ENCODE data around the gene CUL4A. TPM values are rescaled to one million over a fixed set of nuclear protein-coding genes. Genes with fewer than 3 reads are reported as not detected.

CUL4A gene
- total and polyA plus RNA-seq, 9 of the 15 experiments (the other 6 are each of a cell fraction or from before 2014, with no cell fraction given) = 21.1 to 92.0 (median 63.2) TPM

- TF ChIP-seq ZNF511 (CRISPR knock-in tag; IDR thresholded peaks at IDR 0.05) = no peak
- no peak for TF ChIP-seq DDX20 (tag; IDR thresholded peaks at IDR 0.05; ENCODE audit: low read depth)
Observed at GRCh38 chr13:113182046-113182445, 27.4 kb upstream of the CUL4A start (continued).

- no peak overlapping the region for H2AFZ ChIP-seq (ENCODE audit: low read depth, low read length)
- in situ Hi-C loops (cut with MboI) (no loop called here), intact Hi-C loops (cut with micrococcal nuclease) (no loop called here)
- no peaks in the 10 kb centered on the region for H3K27me3 ChIP-seq (ENCODE audit: control insufficient read depth in 2 of 2, insufficient read depth in 2 of 2, low read length in 2 of 2)
- POLR2A ChIA-PET = interaction anchor here (0.7 kb wide), 1 partner anchor 15 kb away, joined by 3 read pairs; no protein-coding TSS in a partner anchor
- H3K4me2 ChIP-seq (ENCODE audit: insufficient read depth, low read length) = no peak overlapping the region
- peaks cover 3% of the 10 kb centered on the region for H3K9me1 ChIP-seq (ENCODE audit: control insufficient read depth, insufficient read depth, low read length)
- CTCF ChIA-PET (ENCODE audit: low intra/inter-chr PET ratio) = no interaction called here
- no peak for DNase-seq (ENCODE audit: extremely low read depth in 1 of 4, low spot score in 3 of 4)
- peaks cover 97% of the 10 kb centered on the region for H3K36me3 ChIP-seq (ENCODE audit: control insufficient read depth, insufficient read depth, low read length)
- ATAC-seq = no peak
- H3K9me3 ChIP-seq (replicated peaks; ENCODE audit: control insufficient read depth, insufficient read depth, low read depth, low read length) = no peaks in the 10 kb centered on the region
- no TSS peak for BruUV-seq (replicated peaks)
- WGBS (ENCODE audit: insufficient coverage, low coverage, missing lambda C conversion rate) = 94% methylated on average over 9 of the region's 14 CpGs
- no peak overlapping the region for H3K9ac ChIP-seq (ENCODE audit: insufficient read depth in 1 of 2, low read depth in 2 of 2, low read length in 2 of 2)
- no peak overlapping the region for H3K4me3 ChIP-seq
- no peak for FAIRE-seq
- peaks cover 0 to 8% of the 10 kb centered on the region in 2 experiments; a peak in 3 of 5 replicates for H3K4me1 ChIP-seq (replicated peaks in 1 of 2; ENCODE audit: control insufficient read depth in 2 of 2, insufficient read depth in 2 of 2, low read length in 2 of 2)
- no peak overlapping the region for H3K27ac ChIP-seq (ENCODE audit: extremely low read depth, low read depth, low read length)
- peaks cover 9% of the 10 kb centered on the region; the same call in 2 of the 3 replicates for H3K79me2 ChIP-seq (ENCODE audit: control insufficient read depth, insufficient read depth, low read length)
- H4K20me1 ChIP-seq (replicated peaks; ENCODE audit: control insufficient read depth, insufficient read depth, low read length) = peaks cover 7% of the 10 kb centered on the region
- TF ChIP-seq HMG20B (CRISPR knock-in tag; IDR thresholded peaks at IDR 0.05) (no peak), PHB2 (IDR thresholded peaks at IDR 0.05; ENCODE audit: low read depth) (no peak), ZNF134 (CRISPR knock-in tag; conservative IDR thresholded peaks at IDR 0.05) (no peak), SRSF7 (optimal IDR thresholded peaks at IDR 0.05; ENCODE audit: low read depth, low read length) (no peak), CBX5 (IDR thresholded peaks at IDR 0.05; ENCODE audit: borderline replicate concordance, low read depth) (no peak), E2F5 (CRISPR knock-in tag; IDR thresholded peaks at IDR 0.05) (no peak), POLR2G (IDR thresholded peaks at IDR 0.05; ENCODE audit: low read depth, low read length) (no peak), THAP12 (CRISPR knock-in tag; IDR thresholded peaks at IDR 0.05) (no peak), PYGO2 (tag; IDR thresholded peaks at IDR 0.05) (no peak), KDM2B (CRISPR knock-in tag; IDR thresholded peaks at IDR 0.05) (no peak), NRF1 (conservative IDR thresholded peaks at IDR 0.05 in 1 of 2, IDR thresholded peaks at IDR 0.05 in 1 of 2) (no peak), HES1 (IDR thresholded peaks at IDR 0.05; ENCODE audit: low read depth) (no peak), GABPA (tag; conservative IDR thresholded peaks at IDR 0.05; ENCODE audit: low read depth) (no peak)
Observed at GRCh38 chr13:113183450-113184129, 25.8 kb upstream of the CUL4A start.

Data from K562 (cell line).